Camera-type eye (tissue), 1 donor: Measurements from ENCODE around the gene EPB42. TPM values are rescaled to one million over a fixed set of nuclear protein-coding genes. Genes with fewer than 3 reads are reported as not detected.

Experiments used
- total RNA-seq: library from RNA; depleted of rRNA; stranded (reverse); fragments of >200 nt; gene quantifications from one replicate; pipeline ENCODE4 v1.2.3, GENCODE V29; 2014

EPB42 gene
- total RNA-seq = 5.3 TPM

DNA sequence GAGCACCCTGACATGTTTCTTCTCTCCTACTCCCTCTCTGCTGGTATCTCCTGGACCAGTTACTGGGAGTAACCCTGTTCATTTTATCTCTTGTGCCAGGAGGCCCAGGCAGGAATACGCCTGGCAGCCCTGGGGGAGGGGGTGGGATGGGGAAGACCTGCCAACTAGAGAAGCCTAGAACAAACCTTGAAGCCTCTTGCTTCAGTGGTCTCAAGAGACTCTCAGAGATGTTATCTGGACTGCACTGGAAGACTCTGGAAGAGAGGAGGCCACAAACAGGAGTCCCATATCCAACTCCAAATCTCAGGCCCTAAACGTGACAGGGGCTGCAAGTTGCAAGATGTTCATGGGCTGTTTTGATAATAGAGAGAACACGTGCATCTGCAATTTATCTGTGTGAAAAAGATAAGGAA, at the start of gene EPB42:
EPB42 (minus strand) TSS at position 28 of the 413 bp plus-strand sequence. CDS start 193 bp downstream, outside the sequence.

DNA sequence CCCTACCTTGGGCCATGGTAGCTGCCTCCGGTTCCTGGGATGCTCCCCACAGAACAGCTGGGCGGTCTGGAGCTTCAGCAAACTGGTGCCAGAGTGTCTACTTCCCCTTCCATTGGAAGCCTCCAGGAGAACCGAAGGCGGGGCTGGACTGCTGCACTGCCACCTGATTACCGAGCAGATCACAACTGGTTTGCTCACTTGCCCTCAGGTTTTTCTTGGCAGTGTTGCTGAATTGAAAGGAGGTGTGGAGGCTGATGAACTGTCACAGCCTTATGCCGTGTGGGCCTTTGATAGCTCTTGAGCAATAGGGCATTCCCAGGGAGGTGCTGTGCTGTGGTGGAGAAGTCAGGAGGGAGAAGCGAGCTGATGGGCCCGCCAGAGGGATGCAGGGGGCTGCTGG, 46.0 kb upstream of the EPB42 start, which contains the start of gene TGM5:
TGM5 (minus strand) TSS at position 95 of the 400 bp plus-strand sequence; CDS start at position 16, 79 bp downstream.

DNA sequence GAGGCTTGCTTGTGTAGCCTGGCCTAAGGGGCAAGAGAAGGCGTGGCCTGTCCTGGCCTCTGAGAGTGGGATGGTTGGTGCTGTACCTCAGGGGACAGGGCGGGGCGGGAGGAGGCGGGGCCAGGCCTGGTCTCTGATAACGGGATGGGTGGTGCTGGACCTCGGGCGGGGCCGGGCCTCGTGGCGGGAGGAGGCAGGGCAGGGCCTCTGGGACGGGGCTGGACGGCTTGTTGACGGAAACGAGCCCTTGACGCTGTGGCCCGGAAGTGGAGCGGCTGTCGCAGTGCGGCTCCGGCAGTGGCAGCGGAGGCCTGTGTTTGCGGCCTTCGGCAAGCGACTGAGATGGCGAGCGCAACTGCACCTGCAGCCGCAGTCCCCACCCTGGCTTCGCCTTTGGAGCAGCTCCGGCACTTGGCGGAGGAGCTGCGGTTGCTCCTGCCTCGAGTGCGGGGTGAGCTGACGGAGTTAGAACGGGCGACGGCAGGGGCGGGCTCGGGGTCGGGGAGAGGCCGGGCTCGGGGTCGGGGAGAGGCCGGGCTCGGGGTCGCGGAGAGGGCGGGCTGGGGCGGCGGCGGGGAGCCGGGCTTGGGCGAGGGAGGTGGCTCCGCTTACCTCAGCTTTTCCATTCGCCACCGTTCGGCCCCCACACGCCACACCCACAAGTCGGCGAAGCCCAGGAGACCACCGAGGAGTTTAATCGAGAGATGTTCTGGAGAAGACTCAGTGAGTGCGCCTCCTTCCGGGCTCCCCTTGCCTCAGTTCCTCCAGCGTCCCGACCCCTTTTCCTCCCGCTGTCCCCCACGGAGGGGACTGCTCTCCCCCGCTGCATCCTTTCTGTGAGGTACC, 35.4 kb downstream of the EPB42 start, which contains the start of gene CCNDBP1:
CCNDBP1 (plus strand) TSS at position 247 of the 846 bp plus-strand sequence; CDS start at position 343, 96 bp downstream.

Other genes starting within 250 kb of the EPB42 start
- 64.8 TPM for gene UBR1, start 115.0 kb downstream of the EPB42 start, total RNA-seq
- gene TMEM62, start 87.4 kb downstream of the EPB42 start, total RNA-seq = 23.4 TPM
- 62.3 TPM for gene CCNDBP1, start 35.6 kb downstream of the EPB42 start, total RNA-seq
- 0.38 TPM for gene TGM5, start 45.9 kb upstream of the EPB42 start, total RNA-seq
- gene TGM7, start 81.2 kb upstream of the EPB42 start, total RNA-seq = not detected
- gene LCMT2, start 109.6 kb upstream of the EPB42 start, total RNA-seq = 9.9 TPM
- gene ZSCAN29, start 150.0 kb upstream of the EPB42 start, total RNA-seq = 59.3 TPM
- gene TUBGCP4, start 150.1 kb upstream of the EPB42 start, total RNA-seq = 36.7 TPM